ENCODE measurements around the gene TMEM181.
A peak's percentile ranks its signal among the peaks of the same experiment; 100 is the strongest.
"Not testable (repeated sequence)": the region's sequence is repeated elsewhere in the genome, so short reads cannot be mapped to it uniquely, and the experiment has no call there.

TMEM181 gene, protein sequence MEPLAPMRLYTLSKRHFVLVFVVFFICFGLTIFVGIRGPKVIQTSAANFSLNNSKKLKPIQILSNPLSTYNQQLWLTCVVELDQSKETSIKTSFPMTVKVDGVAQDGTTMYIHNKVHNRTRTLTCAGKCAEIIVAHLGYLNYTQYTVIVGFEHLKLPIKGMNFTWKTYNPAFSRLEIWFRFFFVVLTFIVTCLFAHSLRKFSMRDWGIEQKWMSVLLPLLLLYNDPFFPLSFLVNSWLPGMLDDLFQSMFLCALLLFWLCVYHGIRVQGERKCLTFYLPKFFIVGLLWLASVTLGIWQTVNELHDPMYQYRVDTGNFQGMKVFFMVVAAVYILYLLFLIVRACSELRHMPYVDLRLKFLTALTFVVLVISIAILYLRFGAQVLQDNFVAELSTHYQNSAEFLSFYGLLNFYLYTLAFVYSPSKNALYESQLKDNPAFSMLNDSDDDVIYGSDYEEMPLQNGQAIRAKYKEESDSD

GRCh38 chr6:158559895-158560835 lies at the start of gene TMEM181:
Gene TMEM181 (plus strand): TSS chr6:158560091. CDS start chr6:158560225, 134 bp downstream.
- DNase-seq: peak; percentile 61

DNA sequence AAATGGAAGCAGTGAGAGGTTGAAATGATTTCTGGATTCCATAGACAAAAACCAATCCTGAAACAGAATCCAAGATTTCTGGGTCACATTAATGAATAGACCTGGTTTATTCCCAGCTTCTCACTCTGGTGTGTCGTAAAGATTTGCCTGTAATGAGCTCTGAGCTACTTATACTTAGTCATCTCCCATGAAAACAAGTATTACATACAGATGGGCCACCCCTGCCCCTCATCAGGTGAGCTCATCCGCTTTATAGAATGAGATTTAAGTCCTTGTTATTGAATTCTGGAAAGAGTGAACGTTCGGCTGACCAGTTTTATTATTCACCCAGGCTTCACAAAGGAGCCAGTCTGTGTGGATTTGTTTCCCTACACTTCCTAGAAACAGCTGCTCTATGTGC lies 47.1 kb upstream of the TMEM181 start:
- no peak for DNase-seq

GRCh38 chr6:158514176-158514575 lies 45.7 kb upstream of the TMEM181 start:
- no peak for DNase-seq

DNA sequence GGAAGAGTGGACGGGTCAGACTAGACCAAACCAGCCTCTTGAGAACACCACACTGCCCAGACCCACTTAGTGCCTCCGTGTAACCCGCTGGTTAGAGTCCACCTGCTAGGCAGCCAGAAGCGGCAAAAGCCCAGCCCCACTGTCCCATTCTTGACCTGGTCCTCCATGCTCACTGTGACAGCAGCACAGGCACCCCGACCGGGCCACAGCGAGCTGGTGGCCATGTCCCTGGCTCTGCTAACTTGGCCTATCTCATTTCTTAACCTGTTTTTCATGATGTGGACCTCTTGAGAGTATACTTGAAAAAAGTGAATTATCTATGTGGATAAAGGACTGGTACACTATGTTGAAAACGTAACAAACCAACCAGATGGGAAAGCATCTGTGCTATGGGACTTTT lies 44.9 kb upstream of the TMEM181 start:
- DNase-seq: no peak

GRCh38 chr6:158516098-158516497 lies 43.8 kb upstream of the TMEM181 start:
- DNase-seq: no peak

- DNase-seq: no peak
These were observed 42.9 kb upstream of the TMEM181 start for GRCh38 chr6:158517038-158517437.

DNA sequence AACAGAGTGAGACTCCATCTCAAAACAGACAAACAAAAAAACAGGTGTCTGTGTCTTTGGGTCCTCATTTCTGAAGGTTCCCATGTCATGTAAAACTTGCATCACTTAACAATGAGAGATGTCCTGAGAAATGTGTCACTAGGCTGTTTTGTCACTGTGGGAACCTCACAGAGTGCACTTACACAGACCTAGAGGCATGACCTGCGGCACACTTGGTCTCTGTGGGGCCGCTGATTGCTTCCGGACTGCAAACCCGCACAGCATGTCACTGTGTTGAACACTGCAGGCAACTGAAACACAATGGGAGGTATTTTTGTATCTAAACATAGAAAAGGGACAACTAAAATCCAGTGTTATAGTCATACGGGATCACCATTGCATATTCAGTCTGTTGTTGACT lies 42.3 kb upstream of the TMEM181 start:
- peak; percentile 21 for DNase-seq

- peak; percentile 87 for DNase-seq
These were observed 41.4 kb upstream of the TMEM181 start for GRCh38 chr6:158518191-158519127.

- no peak for DNase-seq
These were observed 40.6 kb upstream of the TMEM181 start for GRCh38 chr6:158519300-158519699.

DNA sequence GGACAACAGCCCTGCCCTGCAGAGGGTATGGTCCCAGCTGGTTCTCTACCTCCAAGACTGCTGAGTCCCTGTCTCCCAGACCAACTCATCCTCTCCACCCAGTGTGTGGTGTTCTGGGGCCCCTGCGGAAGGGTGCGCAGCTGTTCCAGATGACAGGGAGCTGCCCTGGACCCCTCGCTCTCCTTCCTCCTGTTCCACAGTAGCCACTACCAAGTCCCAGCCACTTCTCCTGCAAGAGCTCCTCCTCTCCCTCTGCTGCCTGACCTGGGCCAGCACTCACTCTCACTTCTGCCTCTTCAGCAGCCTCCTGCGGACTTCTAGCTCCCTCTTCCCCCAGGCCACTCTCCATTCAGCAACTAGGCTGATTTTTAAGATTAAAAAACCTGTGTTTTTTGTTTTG lies 40.1 kb upstream of the TMEM181 start:
- DNase-seq: no peak

DNA sequence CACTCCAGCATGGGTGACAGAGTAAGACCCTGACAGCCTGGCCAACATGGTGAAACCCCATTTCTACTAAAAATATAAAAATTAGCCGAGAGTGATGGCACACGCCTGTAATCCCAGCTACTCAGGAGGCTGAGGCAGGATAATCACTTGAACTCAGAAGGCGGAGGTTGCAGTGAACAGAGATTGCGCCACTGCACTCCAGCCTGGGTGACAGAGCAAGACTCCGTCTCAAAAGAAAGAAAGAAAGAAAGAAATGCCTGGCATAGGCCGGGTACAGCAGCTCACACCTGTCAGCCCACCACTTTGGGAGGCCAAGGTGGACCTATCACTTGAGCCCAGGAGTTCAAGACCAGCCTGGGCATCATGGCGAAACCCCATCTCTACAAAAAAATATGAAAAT lies 38.9 kb upstream of the TMEM181 start:
- DNase-seq: not testable (repeated sequence)

GRCh38 chr6:158521759-158522158 lies 38.1 kb upstream of the TMEM181 start:
- no peak for DNase-seq

- DNase-seq: no peak
These were observed 37.3 kb upstream of the TMEM181 start for GRCh38 chr6:158522616-158523015.

- DNase-seq: no peak
These were observed 35.6 kb upstream of the TMEM181 start for GRCh38 chr6:158524311-158524710.

- not testable (repeated sequence) for DNase-seq
These were observed 32.0 kb upstream of the TMEM181 start for GRCh38 chr6:158527858-158528257.

DNA sequence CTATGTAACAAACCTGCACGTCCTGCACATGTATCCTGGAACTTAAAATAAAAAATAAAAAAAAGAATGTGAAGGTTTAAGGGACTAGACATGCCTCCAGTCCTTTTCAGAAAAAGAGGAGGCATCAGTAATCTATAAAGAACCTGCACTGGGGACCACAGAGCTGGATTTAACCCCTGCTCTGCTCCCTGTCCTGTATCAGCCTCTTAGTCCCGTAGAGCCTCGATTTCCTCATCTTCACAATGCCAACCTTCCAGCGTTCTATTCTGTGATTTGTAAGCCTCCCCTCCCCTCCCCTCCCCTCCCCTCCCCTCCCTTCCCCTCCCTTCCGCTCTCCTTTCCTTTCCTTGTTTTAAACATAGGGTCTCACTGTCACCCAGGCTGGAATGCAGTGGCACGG lies 31.1 kb upstream of the TMEM181 start:
- no peak for DNase-seq

DNA sequence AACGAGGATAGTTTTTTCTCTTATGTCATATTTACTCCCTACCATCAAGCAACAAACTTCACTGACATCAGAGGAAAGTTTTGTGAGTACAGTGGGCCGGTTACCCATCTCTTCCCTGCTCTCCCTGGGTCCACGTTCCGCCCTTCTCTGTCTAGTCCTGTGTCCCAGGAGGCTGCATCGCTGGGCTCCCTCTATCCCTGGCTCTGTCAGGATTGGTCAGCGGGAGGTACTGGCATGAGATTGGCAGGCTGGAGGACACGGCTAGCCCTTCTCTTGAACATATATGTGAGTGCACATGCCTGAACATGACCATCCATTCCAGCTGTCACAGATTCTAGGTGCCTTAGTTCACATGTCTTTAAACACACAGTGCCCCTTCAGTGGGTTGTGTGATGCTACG lies 30.3 kb upstream of the TMEM181 start:
- DNase-seq: no peak

- DNase-seq: no peak
These were observed 28.3 kb upstream of the TMEM181 start for GRCh38 chr6:158531566-158531965.

- no peak for DNase-seq
These were observed 27.9 kb upstream of the TMEM181 start for GRCh38 chr6:158531970-158532369.

- peak; percentile 80 for DNase-seq
These were observed 23.6 kb upstream of the TMEM181 start for GRCh38 chr6:158536084-158536890.

Measured in NCI-H1092 treated with DMSO at 0.1 percent for 48 hours (cell line).